Neural progenitor cell (in vitro differentiated cells): ENCODE measurements around the gene BEAN1.

Source experiments
- CTCF ChIP-seq: fragments of 200-600 bp; sonication (generic); IDR thresholded peaks from 2 replicates; pipeline ENCODE4 v1.5.1; 2017; ENCODE audit warnings: antibody characterized with exemption, mild to moderate bottlenecking
- EZH2 ChIP-seq: fragments of 200-600 bp; sonication (generic); IDR thresholded peaks from 2 replicates; pipeline ENCODE4 v1.6.1; 2017; ENCODE audit warnings: antibody characterized with exemption, mild to moderate bottlenecking, moderate library complexity

- no peak for TF ChIP-seq CTCF
- no peak for TF ChIP-seq EZH2
These were observed 83.9 kb downstream of the BEAN1 start for GRCh38 chr16:66510711-66511601.
